ENCODE results near the gene SIDT1. TPM values are rescaled to one million over a fixed set of nuclear protein-coding genes. Genes with fewer than 3 reads are reported as not detected.

Gene SIDT1
- 100 to 1,000 TPM in 1 of 5 donors, 10 to 100 TPM in 3, 1 to 10 TPM in 1; 2.7 to 142 (median 33.4) TPM for total RNA-seq
- polyA plus RNA-seq, result 1 to 10 TPM in 2 of 3 donors, under 1 TPM in 1; 0.81 to 2.4 (median 1.8) TPM
- long read RNA-seq, donor 1, partial matches to known transcripts, result 0 of 1 reads
- long read RNA-seq, donor 1, other reads (novel, unspliced or antisense), result 0 of 1 reads
- long read RNA-seq, donor 2, result 0 reads
- long read RNA-seq, donor 3, partial matches to known transcripts, result 0 of 1 reads
- long read RNA-seq, donor 3, other reads (novel, unspliced or antisense), result 0 of 1 reads
- long read RNA-seq, donor 4, result 0 reads
- long read RNA-seq, donor 5, result 0 reads
- long read RNA-seq, donor 6, result 0 reads
- long read RNA-seq, donor 7, result 0 reads
- long read RNA-seq, donor 8, result 0 reads
- long read RNA-seq, donor 9, result 0 reads
- long read RNA-seq, donor 10, result 0 reads

GRCh38 chr3:113531826-113532697 lies at the start of gene SIDT1:
SIDT1 (plus strand) TSS chr3:113532555; CDS start chr3:113533022, 467 bp downstream.
- peak within 1 kb of the TSS; percentile 74 to 86 (median 83) for H3K27ac ChIP-seq
- intact Hi-C loops (cut with DNase I; ENCODE audit: low total_unique reads), result no loop called here
- 2 to 4% (median 3%) methylated on average over 18 of the region's 18 CpGs for WGBS, 5 donors

GRCh38 chr3:113485161-113485609 lies 47.2 kb upstream of the SIDT1 start:
- Histone ChIP-seq H3K27me3 (no peaks in the 10 kb centered on the region), H3K4me3 (no peak overlapping the region), H3K9me3 (peaks cover 0 to 4% (median 0%) of the 10 kb centered on the region in 4 donors), H3K27ac (no peak overlapping the region), H3K4me1 (no peaks in the 10 kb centered on the region), H3K36me3 (peaks cover 0 to 37% (median 36%) of the 10 kb centered on the region in 4 donors)
- no peak for TF ChIP-seq EP300 (IDR thresholded peaks at IDR 0.05)
- TF ChIP-seq POLR2AphosphoS5 (IDR thresholded peaks at IDR 0.05), result peak in 1 of 3 donors; percentile 19
- 77 to 85% (median 82%) methylated on average over 8 of the region's 8 CpGs for WGBS, 5 donors
- peak; percentile 32 to 55 for DNase-seq
- intact Hi-C loops (cut with DNase I; ENCODE audit: low total_unique reads), result no loop called here

More at GRCh38 chr3:113531826-113532697, at the start of gene SIDT1:
- Histone ChIP-seq H3K9me3 (no peaks in the 10 kb centered on the region), H3K27me3 (peaks cover 0 to 20% (median 5%) of the 10 kb centered on the region in 3 donors), H3K36me3 (no peaks in the 10 kb centered on the region), H3K4me3 (peak within 1 kb of the TSS; percentile 53 to 87 (median 66)), H3K4me1 (peaks cover 10 to 42% (median 28%) of the 10 kb centered on the region in 4 donors)
- peak; percentile 67 to 85 for DNase-seq
- TF ChIP-seq CTCF (IDR thresholded peaks at IDR 0.05), result no peak
- TF ChIP-seq POLR2AphosphoS5 (IDR thresholded peaks at IDR 0.05), result peak in 2 of 3 donors; percentile 24 to 58

GRCh38 chr3:113495035-113495434 lies 37.3 kb upstream of the SIDT1 start:
- H3K9me3 ChIP-seq, result no peaks in the 10 kb centered on the region
- intact Hi-C loops (cut with DNase I; ENCODE audit: low total_unique reads), result loop anchor here (5.0 kb wide), 1 partner anchor 82 kb away; no protein-coding TSS in a partner anchor
- no peak overlapping the region for H3K27ac ChIP-seq
- H3K4me3 ChIP-seq, result no peak overlapping the region
- H3K36me3 ChIP-seq, result peaks cover 0 to 66% (median 58%) of the 10 kb centered on the region in 4 donors
- 40 to 58% (median 56%) methylated on average over 2 of the region's 2 CpGs for WGBS, 5 donors
- H3K27me3 ChIP-seq, result no peaks in the 10 kb centered on the region
- no peak for TF ChIP-seq POLR2A (IDR thresholded peaks at IDR 0.05)
- TF ChIP-seq CTCF (IDR thresholded peaks at IDR 0.05), result peak in 4 of 7 experiments; percentile 24 to 43 (median 31)
- DNase-seq, result peak in 1 of 2 donors; percentile 65
- H3K4me1 ChIP-seq, result peaks cover 0 to 5% (median 0%) of the 10 kb centered on the region in 4 donors

GRCh38 chr3:113496924-113497323 lies 35.4 kb upstream of the SIDT1 start:
- Histone ChIP-seq H3K27ac (no peak overlapping the region), H3K9me3 (no peaks in the 10 kb centered on the region), H3K27me3 (no peaks in the 10 kb centered on the region), H3K4me3 (no peak overlapping the region), H3K4me1 (peaks cover 0 to 5% (median 0%) of the 10 kb centered on the region in 4 donors), H3K36me3 (peaks cover 0 to 57% (median 49%) of the 10 kb centered on the region in 4 donors)
- TF ChIP-seq CTCF (IDR thresholded peaks at IDR 0.05) (no peak), EP300 (IDR thresholded peaks at IDR 0.05) (no peak), POLR2A (IDR thresholded peaks at IDR 0.05) (no peak), POLR2AphosphoS5 (IDR thresholded peaks at IDR 0.05) (no peak)
- intact Hi-C loops (cut with DNase I; ENCODE audit: low total_unique reads), result loop anchor here (5.0 kb wide), 1 partner anchor 80 kb away; no protein-coding TSS in a partner anchor
- DNase-seq, result no peak

All from stomach (tissue), 19 donors.